ENCODE results near the gene IL26. TPM values are rescaled to one million over a fixed set of nuclear protein-coding genes. Genes with fewer than 3 reads are reported as not detected.

IL26 gene
- total and polyA plus RNA-seq, 2 of the 4 experiments (the other 2 are of a cell fraction) = not detected

- H2BK15ac ChIP-seq (ENCODE audit: low read depth, low read length) = no peak overlapping the region
- H3K9me3 ChIP-seq (ENCODE audit: control insufficient read depth, insufficient read depth, low read length) = no peaks in the 10 kb centered on the region
- dilution Hi-C loops (cut with HindIII; ENCODE audit: low sequenced_read_pairs, unreplicated experiment) (no loop called here), intact Hi-C loops (cut with micrococcal nuclease) (no loop called here), in situ Hi-C loops (cut with MboI; ENCODE audit: low sequenced_read_pairs) (no loop called here)
- H3K23ac ChIP-seq (ENCODE audit: low read depth, low read length) = no peak overlapping the region
- no peak overlapping the region for H2AFZ ChIP-seq (replicated peaks; ENCODE audit: low read length, poor library complexity)
- H4K5ac ChIP-seq (ENCODE audit: low read depth, low read length) = no peak overlapping the region
- H3K79me1 ChIP-seq (ENCODE audit: low read depth in 1 of 2, low read length in 2 of 2) = no peaks in the 10 kb centered on the region
- no peak overlapping the region for H2BK120ac ChIP-seq (ENCODE audit: low read depth, low read length)
- POLR2A ChIA-PET (ENCODE audit: unreplicated experiment) = no interaction called here
- TF ChIP-seq MXI1 (IDR thresholded peaks at IDR 0.05; ENCODE audit: borderline replicate concordance, low read depth, low read length) (no peak), MAZ (IDR thresholded peaks at IDR 0.05; ENCODE audit: borderline replicate concordance, low read depth, low read length) (no peak), SMC3 (IDR thresholded peaks at IDR 0.05; ENCODE audit: low read depth, low read length) (no peak), CHD1 (IDR thresholded peaks at IDR 0.05; ENCODE audit: low read depth, low read length) (no peak), RAD21 (IDR thresholded peaks at IDR 0.05; ENCODE audit: low read length) (no peak), POLR2A (IDR thresholded peaks at IDR 0.05; ENCODE audit: low read depth, low read length) (no peak), MAFK (IDR thresholded peaks at IDR 0.05; ENCODE audit: low read depth, low read length) (no peak), CEBPB (IDR thresholded peaks at IDR 0.05; ENCODE audit: low read depth, low read length) (no peak), FOS (IDR thresholded peaks at IDR 0.05; ENCODE audit: low read depth, low read length) (no peak), USF2 (IDR thresholded peaks at IDR 0.05; ENCODE audit: low read depth, low read length) (no peak)
- TF ChIP-seq, protein P1, sequence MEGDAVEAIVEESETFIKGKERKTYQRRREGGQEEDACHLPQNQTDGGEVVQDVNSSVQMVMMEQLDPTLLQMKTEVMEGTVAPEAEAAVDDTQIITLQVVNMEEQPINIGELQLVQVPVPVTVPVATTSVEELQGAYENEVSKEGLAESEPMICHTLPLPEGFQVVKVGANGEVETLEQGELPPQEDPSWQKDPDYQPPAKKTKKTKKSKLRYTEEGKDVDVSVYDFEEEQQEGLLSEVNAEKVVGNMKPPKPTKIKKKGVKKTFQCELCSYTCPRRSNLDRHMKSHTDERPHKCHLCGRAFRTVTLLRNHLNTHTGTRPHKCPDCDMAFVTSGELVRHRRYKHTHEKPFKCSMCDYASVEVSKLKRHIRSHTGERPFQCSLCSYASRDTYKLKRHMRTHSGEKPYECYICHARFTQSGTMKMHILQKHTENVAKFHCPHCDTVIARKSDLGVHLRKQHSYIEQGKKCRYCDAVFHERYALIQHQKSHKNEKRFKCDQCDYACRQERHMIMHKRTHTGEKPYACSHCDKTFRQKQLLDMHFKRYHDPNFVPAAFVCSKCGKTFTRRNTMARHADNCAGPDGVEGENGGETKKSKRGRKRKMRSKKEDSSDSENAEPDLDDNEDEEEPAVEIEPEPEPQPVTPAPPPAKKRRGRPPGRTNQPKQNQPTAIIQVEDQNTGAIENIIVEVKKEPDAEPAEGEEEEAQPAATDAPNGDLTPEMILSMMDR (conservative IDR thresholded peaks at IDR 0.05; ENCODE audit: low read depth, low read length) = no peak
- H3K36me3 ChIP-seq (ENCODE audit: control insufficient read depth, insufficient read depth, low read length) = no peaks in the 10 kb centered on the region
- no peak overlapping the region for H3K14ac ChIP-seq (replicated peaks; ENCODE audit: low read depth, low read length)
- no peak overlapping the region for H2BK5ac ChIP-seq (ENCODE audit: low read depth, low read length, poor library complexity, severe bottlenecking)
- no peak overlapping the region for H3K56ac ChIP-seq (ENCODE audit: extremely low read depth, insufficient read depth, low read length)
- H2BK20ac ChIP-seq (ENCODE audit: low read depth, low read length) = no peak overlapping the region
- no peak for DNase-seq
- H3K27me3 ChIP-seq (ENCODE audit: control insufficient read depth, insufficient read depth, low read length) = no peaks in the 10 kb centered on the region
- CTCF ChIA-PET = no interaction called here
- H3K18ac ChIP-seq (ENCODE audit: low read depth, low read length) = no peak overlapping the region
- H4K8ac ChIP-seq (ENCODE audit: low read depth in 2 of 2, low read length in 2 of 2) = no peak overlapping the region
- no peak overlapping the region for H2AK5ac ChIP-seq (ENCODE audit: low read depth, low read length)
- H3K4me3 ChIP-seq (ENCODE audit: insufficient read depth, low read depth, low read length) = no peak overlapping the region
- H3K9me1 ChIP-seq (ENCODE audit: insufficient read depth, low read length) = no peaks in the 10 kb centered on the region
- no peak overlapping the region for H3K27ac ChIP-seq (ENCODE audit: insufficient read depth, low read length)
- BruUV-seq (replicated peaks) = no TSS peak
- ATAC-seq (ENCODE audit: low read depth) = no peak
- no peak overlapping the region for H2AK9ac ChIP-seq (replicated peaks; ENCODE audit: low read depth, low read length, poor library complexity)
- H3K4me2 ChIP-seq (ENCODE audit: low read depth, low read length) = no peak overlapping the region
- no peak overlapping the region for H4K91ac ChIP-seq (ENCODE audit: insufficient read depth, low read depth, low read length)
- H4K20me1 ChIP-seq (ENCODE audit: insufficient read depth, low read length) = no peaks in the 10 kb centered on the region
- H3K9ac ChIP-seq (ENCODE audit: low read depth, low read length) = no peak overlapping the region
- no peaks in the 10 kb centered on the region for H3K4me1 ChIP-seq (ENCODE audit: control insufficient read depth, insufficient read depth, low read length)
- no peak overlapping the region for H3K4ac ChIP-seq (ENCODE audit: low read depth, low read length)
These were observed 51.8 kb downstream of the IL26 start for GRCh38 chr12:68173792-68174191.
